OCI-LY3 (cell line): ENCODE results near the gene CYB5D1.

Source experiments
- CTCF ChIP-seq: fragments of 200-600, 300-600 bp; sonication (generic); IDR thresholded peaks from 2 replicates; pipeline ENCODE4 v1.5.1; 2014; ENCODE audit warnings: antibody characterized with exemption, low read length, low read depth
- EZH2phosphoT487 ChIP-seq: fragments of 200-600 bp; shearing (Covaris generic); IDR thresholded peaks from 2 replicates; pipeline ENCODE4 v1.6.1; 2018; ENCODE audit warnings: antibody characterized with exemption, mixed run types, low read depth

- TF ChIP-seq CTCF (no peak), EZH2phosphoT487 (no peak)
Measured at GRCh38 chr17:7859028-7859427, 1.2 kb downstream of the CYB5D1 start.
